Fibroblast of lung (primary cell): Measurements from ENCODE around the gene LAPTM5.

ENCODE experiments used
- CTCF ChIP-seq, 2 donors: IDR thresholded peaks in 1 of 2; conservative IDR thresholded peaks in 1 of 2; 1 replicate in 1 of 2; 2 replicates in 1 of 2; pipeline ENCODE4 v1.5.1; 2011 to 2012; ENCODE audit warnings: low read length in 2 of 2, control low read depth in 1 of 2, inconsistent platforms in 1 of 2, low read depth in 1 of 2, mild to moderate bottlenecking in 1 of 2
- EZH2 ChIP-seq: IDR thresholded peaks from 2 replicates; pipeline ENCODE4 v1.5.1; 2012; ENCODE audit warnings: low read length, control low read depth, mild to moderate bottlenecking; ENCODE audit errors: missing control alignments

GRCh38 chr1:30794260-30794659 is 36.7 kb upstream of the LAPTM5 start:
- TF ChIP-seq EZH2 (no peak), CTCF (conservative IDR thresholded peaks at IDR 0.05 in 1 of 2, IDR thresholded peaks at IDR 0.05 in 1 of 2; ENCODE audit: low read depth in 1 of 2, low read length in 2 of 2) (no peak)
